Measurements from ENCODE around the gene PSKH1.
"Not testable (repeated sequence)": the region's sequence is repeated elsewhere in the genome, so short reads cannot be mapped to it uniquely, and the experiment has no call there.

The PSKH1 gene

DNA sequence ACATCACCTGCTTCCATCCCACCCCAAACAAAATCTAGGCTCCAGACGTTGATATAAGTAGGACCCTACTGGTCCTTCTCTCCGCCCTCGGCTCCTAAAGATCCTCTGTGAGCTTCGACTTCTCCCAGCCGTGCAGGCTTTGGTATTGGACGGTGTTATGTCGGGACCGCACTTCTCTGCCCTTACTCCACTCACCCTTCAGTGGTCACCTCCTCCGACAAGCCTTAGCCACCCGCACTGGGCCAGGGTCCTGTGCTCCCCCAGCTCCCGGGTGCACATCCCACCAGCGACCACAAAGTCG is 42.0 kb downstream of the PSKH1 start:
- in situ Hi-C loops (cut with HindIII; ENCODE audit: low pct_unique_long_range_greater_than_20kb, low sequenced_read_pairs): no loop called here
- no peak for DNase-seq (ENCODE audit: low read depth in 1 of 2, low spot score in 1 of 2)
- TF ChIP-seq JUND (IDR thresholded peaks at IDR 0.05; ENCODE audit: low read depth): no peak

DNA sequence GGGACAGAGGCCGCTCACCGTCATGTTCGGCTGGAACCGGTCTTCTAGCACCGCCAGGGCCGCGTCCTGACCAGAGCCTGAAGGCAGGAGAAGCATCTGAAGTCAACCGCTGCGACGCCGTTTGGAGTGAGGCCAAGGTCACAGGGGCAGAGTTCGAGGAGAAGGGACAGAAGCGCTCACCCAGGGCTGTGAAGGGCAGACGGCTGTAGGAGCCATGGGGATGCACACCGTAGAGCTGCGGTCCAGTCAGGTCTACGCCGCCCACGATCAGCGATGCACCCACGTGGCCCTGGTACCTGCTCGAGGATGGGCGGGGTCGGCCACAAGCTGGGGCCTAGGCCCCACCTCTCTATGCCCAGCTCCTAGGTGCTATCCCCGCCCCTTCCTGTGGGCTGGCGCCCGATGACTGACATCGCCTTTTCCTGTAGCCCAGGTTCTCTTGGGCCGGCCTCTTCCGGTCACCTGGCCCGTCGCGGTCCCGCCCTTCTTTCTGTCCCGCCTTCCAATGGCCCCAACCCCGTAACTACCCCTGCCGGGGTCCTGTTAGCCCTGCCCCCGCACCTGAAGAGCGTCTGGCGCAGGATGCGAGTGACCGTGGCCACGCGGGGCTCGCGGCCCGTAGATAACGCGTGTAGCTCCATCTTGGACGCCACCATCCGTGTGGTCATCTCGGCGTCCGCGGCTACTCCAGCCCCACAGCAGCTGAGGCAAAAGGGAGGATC is 42.5 kb downstream of the PSKH1 start:
- peak; percentile 98 to 99 for DNase-seq (ENCODE audit: low read depth in 1 of 2, low spot score in 1 of 2)
- in situ Hi-C loops (cut with HindIII; ENCODE audit: low pct_unique_long_range_greater_than_20kb, low sequenced_read_pairs): no loop called here
- no peak for TF ChIP-seq JUND (IDR thresholded peaks at IDR 0.05; ENCODE audit: low read depth)

DNA sequence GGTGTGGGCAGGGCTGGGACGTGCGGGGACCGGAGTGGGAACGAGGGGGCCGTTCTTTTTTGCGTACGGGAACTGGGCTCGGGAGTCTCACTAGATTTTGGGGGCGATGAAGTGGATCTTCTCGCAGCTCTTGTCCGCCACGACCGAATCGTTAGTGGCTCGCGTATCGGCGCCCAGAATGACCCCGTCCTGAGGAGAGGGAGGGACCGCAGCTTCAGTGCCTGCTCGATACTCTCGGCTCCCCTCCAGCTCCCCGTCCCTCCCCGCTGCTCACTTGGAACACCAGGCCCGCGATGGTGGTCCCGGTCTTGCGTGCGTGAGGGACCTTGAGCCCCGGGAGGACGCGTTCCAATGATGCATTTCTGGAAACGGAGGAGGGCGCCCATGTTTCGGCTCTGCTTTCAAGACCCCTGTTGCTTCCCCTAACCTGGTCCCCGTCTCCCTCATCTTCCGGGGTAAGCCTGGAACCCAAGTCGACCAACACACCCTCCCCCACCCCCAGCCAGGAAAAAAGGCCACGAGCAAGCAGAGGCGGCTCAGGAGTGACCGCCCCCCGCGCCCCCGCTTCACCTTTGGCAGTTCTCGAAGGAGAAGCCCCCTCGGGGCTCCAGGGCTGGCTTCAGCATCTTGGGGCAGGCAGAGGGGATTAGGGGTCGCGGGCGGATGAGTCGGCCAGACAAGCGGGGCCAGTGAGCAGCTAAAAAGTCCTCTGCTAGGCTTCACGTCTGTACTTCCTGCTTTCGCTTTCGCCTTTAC is 43.2 kb downstream of the PSKH1 start, which contains the start of gene PSMB10:
PSMB10 (minus strand) TSS at position 727 of the 756 bp plus-strand sequence; CDS start at position 626, 101 bp downstream.
- no peak for TF ChIP-seq JUND (IDR thresholded peaks at IDR 0.05; ENCODE audit: low read depth)
- peak; percentile 45 to 46 for DNase-seq (ENCODE audit: low read depth in 1 of 2, low spot score in 1 of 2)
- in situ Hi-C loops (cut with HindIII; ENCODE audit: low pct_unique_long_range_greater_than_20kb, low sequenced_read_pairs): no loop called here

DNA sequence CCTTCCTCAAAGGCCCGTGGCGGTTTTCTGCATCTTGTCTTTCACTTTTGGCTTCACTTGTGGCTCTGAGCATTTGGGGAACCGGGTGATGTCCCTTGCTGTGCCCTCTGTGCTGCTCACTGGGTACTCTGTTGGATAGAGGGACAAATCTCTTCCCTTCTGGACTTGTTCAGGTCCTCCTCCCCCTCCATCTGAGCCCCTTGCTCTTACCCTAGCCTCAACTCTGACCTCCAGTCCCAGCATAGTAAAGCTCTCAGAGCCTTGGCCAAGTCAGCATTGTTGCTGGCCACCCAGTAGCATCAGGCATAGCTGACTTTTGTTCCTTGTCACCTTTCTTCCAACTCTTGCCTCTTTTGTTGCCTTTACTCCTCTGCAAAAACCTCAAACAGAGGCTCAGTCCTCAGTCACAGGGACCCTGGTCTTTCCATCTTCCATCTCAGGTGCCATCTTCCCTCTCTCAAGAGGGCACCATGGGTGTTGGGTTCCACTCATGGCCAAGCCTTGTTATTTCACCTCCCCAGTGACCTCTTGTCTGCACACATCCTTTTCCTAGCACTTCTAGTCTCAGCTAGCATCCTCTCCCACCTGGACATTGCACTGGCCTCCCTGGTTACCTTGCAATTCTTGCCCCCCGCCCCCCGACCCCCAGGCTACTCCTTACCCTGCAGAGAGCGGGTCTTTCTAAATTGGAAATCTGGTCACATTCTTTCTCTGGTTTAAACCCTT is 44.0 kb downstream of the PSKH1 start:
- TF ChIP-seq JUND (IDR thresholded peaks at IDR 0.05; ENCODE audit: low read depth): no peak
- DNase-seq (ENCODE audit: low read depth in 1 of 2, low spot score in 1 of 2): peak; percentile 53 to 75
- in situ Hi-C loops (cut with HindIII; ENCODE audit: low pct_unique_long_range_greater_than_20kb, low sequenced_read_pairs): no loop called here

DNA sequence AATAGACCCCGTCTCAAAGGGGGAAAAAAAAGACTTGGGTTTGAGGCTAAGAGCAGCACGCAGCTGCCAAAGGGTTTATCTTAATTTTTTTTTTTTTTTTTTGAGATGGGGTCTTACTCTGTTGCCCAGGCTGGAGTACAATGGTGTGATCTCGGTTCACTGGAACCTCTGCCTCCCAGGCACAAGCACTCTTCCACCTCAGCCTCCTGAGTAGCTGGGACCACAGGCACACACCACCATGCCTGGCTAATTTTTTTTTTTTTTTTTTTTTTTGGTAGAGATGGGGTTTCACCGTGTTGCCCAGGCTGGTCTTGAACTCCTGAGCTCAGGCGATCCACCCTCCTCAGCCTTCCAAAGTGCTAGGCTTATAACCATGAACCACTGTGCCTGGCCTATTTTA is 44.7 kb downstream of the PSKH1 start:
- in situ Hi-C loops (cut with HindIII; ENCODE audit: low pct_unique_long_range_greater_than_20kb, low sequenced_read_pairs); DNase-seq (ENCODE audit: low read depth in 1 of 2, low spot score in 1 of 2): not testable (repeated sequence)

DNA sequence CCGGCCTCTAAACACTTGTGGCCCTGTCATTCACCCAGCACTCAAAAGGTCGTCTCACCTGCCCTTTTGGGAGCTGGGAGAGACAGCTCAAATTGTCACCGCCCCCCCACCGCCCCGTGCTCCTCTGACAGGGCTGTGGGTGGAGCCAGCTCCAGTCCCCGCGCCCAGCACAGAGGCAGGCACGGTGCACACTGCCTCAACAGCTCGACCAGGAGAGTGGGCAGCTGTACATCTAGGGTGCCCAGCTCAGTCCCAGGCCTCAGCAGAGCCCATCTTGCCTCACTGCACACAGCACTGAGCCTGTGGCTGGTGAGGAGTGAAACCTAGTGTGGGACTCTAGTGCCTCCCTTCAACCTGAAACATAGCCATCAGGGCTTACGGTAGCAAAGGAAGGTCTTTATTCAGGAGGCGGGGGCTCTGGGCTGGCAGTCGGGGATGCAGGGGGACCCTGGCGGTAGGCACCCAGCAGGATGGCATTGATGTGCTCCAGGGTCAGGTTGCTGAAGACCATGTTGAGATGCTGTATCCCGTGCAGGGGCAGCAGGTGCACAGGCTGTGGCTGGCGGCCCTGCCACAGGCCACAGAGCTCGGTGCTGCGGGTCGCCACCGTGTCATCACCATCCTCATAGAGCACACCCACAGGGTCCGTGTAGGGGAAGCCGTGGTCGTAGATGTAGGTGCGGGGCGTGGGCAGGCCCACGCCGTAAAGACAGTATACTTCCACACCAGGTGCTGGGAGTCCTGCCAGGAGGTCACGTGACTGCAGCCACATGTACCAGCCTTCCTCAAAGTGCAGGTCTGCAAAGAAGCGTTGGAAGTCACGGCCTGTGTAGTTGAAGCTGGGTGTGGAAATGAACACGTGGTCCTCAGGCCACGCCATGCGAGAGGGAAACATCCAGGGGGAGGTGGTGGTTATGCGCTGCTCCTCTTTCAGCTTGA is 46.7 kb downstream of the PSKH1 start:
- in situ Hi-C loops (cut with HindIII; ENCODE audit: low pct_unique_long_range_greater_than_20kb, low sequenced_read_pairs): no loop called here
- TF ChIP-seq JUND (IDR thresholded peaks at IDR 0.05; ENCODE audit: low read depth): no peak

DNA sequence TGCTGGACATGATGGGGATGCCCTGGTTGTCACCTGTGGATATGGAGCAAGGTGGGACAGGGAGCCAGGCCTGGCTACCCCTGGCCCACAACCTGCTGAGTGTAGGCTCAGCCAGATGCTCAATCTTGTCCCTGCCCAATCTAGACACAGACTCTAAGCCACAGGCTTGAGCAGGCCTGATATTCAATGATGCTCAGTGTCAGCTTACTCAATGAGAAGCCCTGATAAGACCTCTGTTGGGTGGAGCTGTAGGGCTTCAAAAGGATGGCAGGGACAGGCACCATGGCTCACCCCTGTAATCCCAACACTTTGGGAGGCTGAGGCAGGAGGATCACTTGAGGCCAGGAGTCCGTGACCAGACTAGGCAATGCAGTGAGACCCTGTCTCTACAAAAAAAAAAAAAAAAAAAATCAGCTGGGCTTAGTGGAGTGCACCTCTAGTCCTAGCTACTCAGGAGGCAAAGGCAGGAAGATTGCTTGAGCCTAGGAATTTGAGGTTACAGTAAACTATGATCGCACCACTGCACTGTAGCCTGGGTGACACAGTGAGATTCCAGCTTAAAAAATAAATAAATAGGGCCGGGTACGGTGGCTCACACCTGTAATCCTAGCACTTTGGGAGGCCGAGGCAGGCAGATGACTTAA is 47.5 kb downstream of the PSKH1 start:
- DNase-seq (ENCODE audit: low read depth in 1 of 2, low spot score in 1 of 2): no peak
- in situ Hi-C loops (cut with HindIII; ENCODE audit: low pct_unique_long_range_greater_than_20kb, low sequenced_read_pairs): no loop called here
- TF ChIP-seq JUND (IDR thresholded peaks at IDR 0.05; ENCODE audit: low read depth): no peak

More for the DNA sequence above, 46.7 kb downstream of the PSKH1 start:
- DNase-seq (ENCODE audit: low read depth in 1 of 2, low spot score in 1 of 2): no peak

DNA sequence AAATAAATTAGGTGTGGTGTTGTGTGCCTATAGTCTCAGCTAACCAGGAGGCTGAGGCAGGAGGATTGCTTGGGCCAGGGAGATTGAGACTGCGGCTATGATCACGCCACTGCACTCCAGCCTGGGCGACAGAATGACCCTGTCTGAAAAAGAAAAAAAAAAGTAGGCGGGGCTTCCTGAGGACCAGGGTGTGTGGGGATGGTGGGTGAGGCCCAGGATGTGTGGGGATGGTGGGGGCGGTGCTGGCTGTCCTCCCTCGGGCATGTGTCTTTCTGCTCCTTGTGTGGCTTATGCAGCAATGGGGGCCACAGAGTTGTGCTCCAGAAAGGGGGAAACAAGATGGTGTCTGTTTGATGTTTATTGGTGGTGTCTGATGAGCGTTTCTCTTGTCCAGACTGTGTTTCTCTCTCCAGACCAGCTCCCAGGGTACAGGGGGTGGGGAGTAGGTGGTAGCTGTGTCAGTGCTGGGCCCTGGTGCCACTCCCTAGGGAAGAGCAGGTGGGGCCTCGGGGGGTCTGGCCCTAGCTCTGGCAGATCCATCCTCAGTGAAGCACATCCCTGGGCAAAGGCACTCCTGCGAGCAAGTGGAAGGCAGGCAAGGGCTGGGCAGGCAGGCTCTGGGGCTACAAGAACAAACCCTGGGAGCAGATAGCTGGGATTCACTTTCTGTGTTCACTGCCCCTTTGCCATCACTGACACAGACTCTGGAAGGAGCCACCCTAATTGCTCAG is 48.6 kb downstream of the PSKH1 start:
- no peak for DNase-seq (ENCODE audit: low read depth in 1 of 2, low spot score in 1 of 2)
- in situ Hi-C loops (cut with HindIII; ENCODE audit: low pct_unique_long_range_greater_than_20kb, low sequenced_read_pairs): no loop called here
- TF ChIP-seq JUND (IDR thresholded peaks at IDR 0.05; ENCODE audit: low read depth): no peak

DNA sequence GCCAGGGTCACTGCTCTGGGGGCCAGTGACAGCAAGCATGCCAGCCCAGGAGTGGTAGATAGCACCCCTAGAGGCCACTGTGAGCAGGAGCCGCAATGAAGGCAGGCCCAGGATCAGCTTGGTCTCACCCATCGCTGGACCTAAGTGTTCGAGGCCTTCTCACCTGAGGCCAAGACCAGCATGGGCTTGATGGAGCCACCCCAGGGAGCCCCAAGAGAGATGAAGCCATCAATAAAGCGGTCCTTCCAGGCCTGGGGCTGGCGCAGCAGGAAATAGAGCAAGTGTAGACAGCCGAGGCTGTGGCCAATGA is 49.1 kb downstream of the PSKH1 start:
- in situ Hi-C loops (cut with HindIII; ENCODE audit: low pct_unique_long_range_greater_than_20kb, low sequenced_read_pairs): no loop called here
- peak; percentile 58 to 62 for DNase-seq (ENCODE audit: low read depth in 1 of 2, low spot score in 1 of 2)
- no peak for TF ChIP-seq JUND (IDR thresholded peaks at IDR 0.05; ENCODE audit: low read depth)

DNA sequence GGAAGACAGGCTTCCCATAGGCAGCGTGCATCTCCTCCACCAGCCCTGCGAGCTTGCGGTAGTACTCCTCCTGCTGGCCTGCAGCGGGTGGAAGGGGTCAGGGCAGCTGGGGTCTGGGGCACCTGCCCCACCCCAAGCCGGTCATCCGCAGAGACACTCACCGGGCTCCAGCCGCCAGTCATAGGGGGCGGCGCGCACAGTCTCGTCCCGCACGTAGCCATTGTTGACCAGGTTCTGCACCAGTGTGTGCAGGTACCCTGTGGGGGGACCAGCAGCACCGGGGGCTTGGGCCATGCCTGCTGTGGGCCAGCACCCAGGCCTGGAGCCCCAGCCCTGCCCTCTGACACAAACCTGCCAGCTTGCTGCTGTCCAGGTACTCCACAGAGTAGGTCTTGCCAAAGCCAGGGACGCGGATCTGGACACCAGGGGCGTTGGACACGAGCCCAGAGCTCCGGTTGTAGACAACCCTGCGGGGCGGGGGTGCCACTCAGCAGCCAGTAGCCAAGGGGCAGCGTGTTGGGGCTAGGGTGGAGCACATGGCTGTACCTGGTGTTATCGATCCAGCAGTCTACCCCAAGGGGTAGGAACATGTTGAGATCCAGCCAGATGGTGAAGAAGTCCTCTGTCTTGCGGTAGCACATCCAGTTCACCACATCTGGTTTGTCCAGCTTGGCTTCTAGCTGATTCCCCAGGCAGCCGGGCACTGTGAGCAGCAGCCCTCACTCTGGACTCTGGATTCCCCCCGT is 49.6 kb downstream of the PSKH1 start:
- in situ Hi-C loops (cut with HindIII; ENCODE audit: low pct_unique_long_range_greater_than_20kb, low sequenced_read_pairs): no loop called here
- no peak for DNase-seq (ENCODE audit: low read depth in 1 of 2, low spot score in 1 of 2)
- no peak for TF ChIP-seq JUND (IDR thresholded peaks at IDR 0.05; ENCODE audit: low read depth)

DNA sequence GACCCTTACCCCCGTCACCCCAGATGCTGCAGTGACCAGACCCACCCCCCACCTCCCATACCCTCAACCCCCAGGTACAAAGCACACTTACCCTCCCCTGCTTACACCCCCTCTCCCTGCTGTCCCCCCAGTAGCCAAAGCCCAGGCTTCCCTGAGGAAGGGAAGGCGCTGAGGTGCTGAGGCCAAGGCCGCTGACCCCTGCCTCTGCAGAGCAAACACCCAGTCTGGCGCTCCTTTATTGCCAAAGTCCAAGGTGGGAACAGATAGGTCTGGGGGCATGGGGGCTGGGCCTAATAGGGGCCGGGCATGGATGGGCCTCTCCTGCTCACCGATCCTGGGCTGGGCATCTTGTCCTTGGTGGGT is 50.2 kb downstream of the PSKH1 start:
- in situ Hi-C loops (cut with HindIII; ENCODE audit: low pct_unique_long_range_greater_than_20kb, low sequenced_read_pairs): no loop called here
- no peak for DNase-seq (ENCODE audit: low read depth in 1 of 2, low spot score in 1 of 2)
- no peak for TF ChIP-seq JUND (IDR thresholded peaks at IDR 0.05; ENCODE audit: low read depth)
